NT2/D1 (cell line): ENCODE data around the gene ACSF2.

Experiments
- SUZ12 ChIP-seq: IDR thresholded peaks from 2 replicates; pipeline ENCODE4 v1.6.1; 2011; ENCODE audit not compliant: insufficient read length, insufficient read depth; ENCODE audit errors: extremely low read depth
- ZNF274 ChIP-seq: IDR thresholded peaks from 2 replicates; pipeline ENCODE4 v1.6.1; 2011; ENCODE audit warnings: mild to moderate bottlenecking, low read depth, low read length

- TF ChIP-seq ZNF274 (no peak), SUZ12 (no peak)
Observed at GRCh38 chr17:50499270-50499669, 73.3 kb downstream of the ACSF2 start.
